ENCODE measurements around the gene FAM161A. TPM values are rescaled to one million over a fixed set of nuclear protein-coding genes. Genes with fewer than 3 reads are reported as not detected.

The FAM161A gene
- total RNA-seq = 26.5 TPM

GRCh38 chr2:61853847-61854563 lies at the start of gene FAM161A:
Gene FAM161A, minus strand, starts transcription at chr2:61854060. Its CDS starts 19 bp downstream, at chr2:61854041.

GRCh38 chr2:61888267-61889055 lies 34.6 kb upstream of the FAM161A start, which contains the start of gene CCT4:
Gene CCT4, minus strand, starts transcription at chr2:61888656. Its CDS starts 149 bp downstream, at chr2:61888507.

Small RNA genes within 50 kb of the gene (small RNA-seq; reads per million reads assigned to genes)
- gene RPS24P7 = not detected

Other genes with a start within 250 kb of the FAM161A start
- gene CCT4, start 34.6 kb upstream of the FAM161A start, total RNA-seq = 152 TPM
- gene COMMD1, start 51.6 kb upstream of the FAM161A start, total RNA-seq = 51.9 TPM